CD1c-positive myeloid dendritic cell (primary cell): ENCODE measurements around the gene FILIP1.

Experiments used
- DNase-seq: peaks from one replicate; pipeline ENCODE4 v3.0.0-alpha.2; 2016; ENCODE audit errors: extremely low spot score

Gene FILIP1

DNA sequence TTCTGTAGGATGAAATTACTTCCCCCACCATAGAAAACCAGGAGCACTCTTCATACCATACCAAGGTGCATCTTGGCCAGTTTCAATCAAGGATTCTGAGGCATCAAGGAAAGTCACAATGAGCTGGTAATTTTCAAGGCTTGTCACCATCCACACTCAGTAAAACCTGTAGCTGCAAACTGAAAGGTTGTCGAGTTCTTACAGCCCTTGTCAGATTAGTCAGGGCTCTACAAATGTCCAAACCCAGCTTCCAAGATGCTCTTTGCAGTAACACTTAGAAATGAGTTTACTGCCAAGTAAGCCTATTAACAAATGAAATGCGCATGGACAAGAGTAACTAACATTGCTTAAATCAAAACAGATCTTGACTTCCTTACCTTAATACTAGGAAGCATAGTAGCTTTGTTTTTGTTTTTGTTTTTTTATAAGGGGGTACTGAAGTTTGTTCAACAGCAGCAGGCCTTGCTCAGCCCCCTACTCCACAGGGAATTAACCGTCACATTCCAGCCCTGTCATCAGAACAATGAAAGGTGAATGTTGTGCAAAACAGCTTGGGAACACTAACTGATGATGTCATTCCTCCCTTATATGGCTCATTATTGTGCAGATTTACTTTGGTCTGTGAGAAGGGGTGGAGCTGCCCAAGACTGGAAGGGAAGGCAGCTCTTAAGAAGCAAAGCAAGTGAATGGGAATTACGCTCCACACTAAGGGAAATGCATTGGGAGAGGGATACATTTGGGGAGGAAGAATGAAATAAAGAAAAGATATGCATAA is 159.1 kb downstream of the FILIP1 start:
- no peak for DNase-seq

- no peak for DNase-seq
Measured at GRCh38 chr6:75333676-75334200, 159.9 kb downstream of the FILIP1 start.

- DNase-seq, result no peak
Measured at GRCh38 chr6:75331151-75331550, 162.4 kb downstream of the FILIP1 start.

GRCh38 chr6:75329703-75330102 is 163.9 kb downstream of the FILIP1 start:
- DNase-seq, result no peak

DNA sequence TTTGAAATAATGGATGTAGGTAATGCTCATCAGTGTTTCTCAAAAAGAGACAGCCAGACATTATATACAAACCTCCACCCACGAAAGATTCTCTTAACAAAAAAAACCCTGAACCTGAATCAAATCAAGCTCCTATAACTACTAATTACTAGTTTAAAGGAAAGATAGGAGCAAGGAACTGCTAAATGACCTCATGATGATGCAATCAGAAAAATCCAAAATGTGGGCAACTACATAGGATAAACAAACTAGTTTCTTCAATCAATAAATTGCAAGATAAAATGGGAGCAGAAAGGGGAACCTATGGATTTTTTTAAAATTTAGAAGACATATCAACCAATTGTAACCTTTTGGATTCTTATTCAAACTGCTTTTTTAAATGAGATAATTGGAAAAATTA is 165.8 kb downstream of the FILIP1 start:
- DNase-seq, result no peak

DNA sequence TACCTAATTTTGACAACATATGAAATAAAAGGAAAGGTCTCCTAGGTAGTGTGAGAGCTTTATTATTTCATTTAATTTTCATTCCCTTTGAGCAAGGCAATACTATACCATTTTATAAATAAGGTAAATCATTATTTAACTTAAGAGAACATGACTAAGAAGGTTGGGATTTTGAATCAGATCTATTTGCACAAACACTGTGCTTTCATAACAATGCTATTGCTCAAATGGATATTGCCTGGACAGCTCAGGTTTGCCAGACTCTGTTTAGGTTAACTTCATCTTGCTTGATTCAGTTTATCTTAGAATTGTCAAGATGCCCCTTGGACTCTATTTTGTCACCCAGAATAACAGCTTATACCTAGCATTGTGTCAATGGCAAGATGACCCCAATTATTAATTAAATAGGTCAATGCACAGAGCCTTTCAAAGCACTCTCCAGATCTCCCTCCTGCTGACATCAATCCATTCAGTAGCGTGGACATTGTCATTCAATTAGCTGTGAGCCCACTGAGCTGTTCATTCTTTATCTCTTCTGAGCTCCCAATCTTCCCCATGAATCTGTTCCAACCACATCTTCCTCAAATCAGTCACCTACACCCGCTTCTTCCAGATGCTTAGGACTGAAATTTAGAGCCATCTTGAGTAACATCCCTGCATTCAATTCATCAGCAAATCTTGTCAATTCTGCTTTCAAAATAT is 166.9 kb downstream of the FILIP1 start:
- DNase-seq, result no peak

- DNase-seq, result no peak
Measured at GRCh38 chr6:75318900-75319299, 174.7 kb downstream of the FILIP1 start.

DNA sequence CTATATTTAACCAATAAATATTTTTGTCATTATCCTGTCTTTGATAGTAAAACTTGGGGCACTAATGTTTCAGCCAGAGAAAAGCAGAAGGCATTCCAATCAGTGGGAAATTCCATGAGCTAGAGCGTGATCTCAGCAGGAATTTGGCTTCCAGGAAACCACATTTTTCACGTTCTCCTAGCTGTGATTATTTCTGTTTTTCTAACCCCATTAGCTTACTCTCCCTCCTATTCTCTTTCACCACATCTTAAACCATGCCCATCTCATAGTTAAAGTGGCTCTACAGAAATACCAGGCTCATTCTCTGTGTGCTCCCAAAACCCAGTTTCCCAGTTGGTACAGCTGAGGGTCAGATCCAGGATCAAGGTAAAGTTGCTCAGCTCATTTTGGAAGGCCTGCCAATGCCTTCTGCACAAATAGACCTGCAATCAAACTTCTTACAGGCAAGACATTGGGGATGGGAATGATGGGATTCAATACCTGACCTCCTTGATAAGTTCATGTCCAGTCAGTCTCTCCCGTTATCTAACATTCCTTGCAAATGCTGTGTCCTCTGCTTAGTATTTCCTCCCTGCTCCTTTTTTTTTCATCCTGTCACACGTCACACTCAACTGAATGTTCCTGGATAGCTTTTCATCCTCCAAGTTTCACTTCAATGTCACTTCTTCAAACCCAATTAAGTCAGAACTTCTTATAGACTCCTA is 175.9 kb downstream of the FILIP1 start:
- no peak for DNase-seq

GRCh38 chr6:75315978-75316377 is 177.6 kb downstream of the FILIP1 start:
- DNase-seq, result no peak

DNA sequence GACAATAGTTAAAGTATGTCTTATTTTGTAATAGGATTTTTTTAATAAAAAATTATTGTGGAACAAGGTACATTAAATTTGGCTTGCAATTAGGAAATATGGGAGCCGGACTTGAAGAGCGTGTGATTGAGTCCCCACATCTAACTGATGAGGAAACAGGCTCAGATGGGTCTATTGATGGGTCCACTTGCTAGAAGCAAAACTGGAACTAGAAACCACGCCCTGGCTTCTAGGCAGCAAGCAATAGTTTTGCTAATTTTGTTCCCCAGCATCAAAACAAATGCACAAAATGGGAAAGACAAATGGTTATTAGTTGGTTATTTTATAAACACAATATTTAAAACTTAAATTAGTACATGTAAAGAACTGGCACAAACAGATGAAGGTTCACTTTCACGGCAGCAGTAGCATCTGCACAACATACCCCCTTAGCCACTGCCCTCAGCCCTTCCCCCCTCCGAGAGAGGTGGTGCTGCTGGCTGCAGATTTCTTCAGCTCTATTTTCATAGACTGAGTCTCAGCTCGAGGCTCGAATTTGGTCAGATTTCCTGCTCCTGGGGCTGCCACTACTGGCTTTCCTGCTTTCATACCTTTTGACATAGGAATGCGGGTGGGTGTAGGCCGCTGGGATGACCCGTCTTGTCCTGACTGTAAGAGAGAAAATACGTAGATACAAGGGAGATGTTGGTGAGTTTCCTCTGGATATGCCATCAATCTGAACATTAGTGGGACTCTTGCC is 185.2 kb downstream of the FILIP1 start:
- no peak for DNase-seq

GRCh38 chr6:75307364-75308004 is 186.1 kb downstream of the FILIP1 start:
- no peak for DNase-seq

GRCh38 chr6:75306064-75306463 is 187.5 kb downstream of the FILIP1 start:
- no peak for DNase-seq

GRCh38 chr6:75305573-75305972 is 188.0 kb downstream of the FILIP1 start:
- DNase-seq, result no peak

DNA sequence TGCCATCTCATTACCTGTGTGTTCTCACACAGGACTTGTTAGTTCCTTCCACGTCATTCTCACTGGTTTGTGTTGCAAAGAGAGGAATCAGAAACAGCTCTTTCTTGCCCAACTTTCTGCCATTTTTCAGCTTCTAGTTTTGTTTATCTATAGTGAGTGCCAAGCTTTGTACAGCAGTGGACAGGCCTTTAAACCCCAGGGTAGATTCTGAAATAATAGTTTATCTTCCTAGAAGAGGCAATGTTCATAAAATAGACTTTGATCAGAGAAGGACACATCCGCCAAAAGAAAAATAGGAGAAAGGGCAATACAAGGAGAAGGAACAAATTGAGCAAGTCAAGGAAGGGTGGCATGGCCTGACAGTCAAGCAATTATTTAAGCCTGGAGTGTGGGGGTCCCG is 191.3 kb downstream of the FILIP1 start:
- no peak for DNase-seq

GRCh38 chr6:75301537-75301936 is 192.1 kb downstream of the FILIP1 start:
- no peak for DNase-seq

DNA sequence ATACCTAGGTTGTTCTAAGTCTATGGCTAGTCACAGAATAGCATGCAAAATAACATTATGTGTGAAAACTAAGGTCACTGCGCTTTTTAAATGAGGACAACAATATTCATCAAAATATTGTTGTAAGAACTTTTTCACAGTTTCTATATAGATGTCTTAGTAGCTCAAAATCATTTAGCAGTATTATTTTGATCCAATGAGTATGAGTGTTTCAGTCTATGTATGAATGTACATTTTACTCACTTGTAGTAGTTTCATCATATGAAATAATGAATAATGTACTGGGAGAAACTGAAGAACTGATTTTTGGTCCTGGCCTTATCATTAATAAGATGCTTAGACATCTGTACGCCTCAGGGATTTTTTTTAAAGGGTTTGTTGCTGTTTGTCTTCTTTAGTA is 192.5 kb downstream of the FILIP1 start:
- no peak for DNase-seq

DNA sequence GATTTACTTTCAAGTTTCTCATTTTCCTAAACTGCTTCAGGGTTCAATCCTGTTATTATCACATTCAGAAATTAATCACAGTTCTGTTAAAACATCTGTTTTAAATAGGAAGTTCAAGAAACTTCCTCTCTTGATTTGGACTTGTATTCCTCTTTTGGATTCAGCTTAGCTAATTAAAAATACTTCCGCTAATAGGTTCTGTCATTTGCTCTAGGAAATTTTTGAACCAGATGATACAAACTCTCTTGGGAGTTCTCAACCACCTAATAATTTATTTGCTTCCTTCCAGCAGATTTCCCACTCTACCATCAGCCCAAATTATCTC is 193.1 kb downstream of the FILIP1 start:
- peak; percentile 66 for DNase-seq

- no peak for DNase-seq
Measured at GRCh38 chr6:75299801-75300530, 193.6 kb downstream of the FILIP1 start.

DNA sequence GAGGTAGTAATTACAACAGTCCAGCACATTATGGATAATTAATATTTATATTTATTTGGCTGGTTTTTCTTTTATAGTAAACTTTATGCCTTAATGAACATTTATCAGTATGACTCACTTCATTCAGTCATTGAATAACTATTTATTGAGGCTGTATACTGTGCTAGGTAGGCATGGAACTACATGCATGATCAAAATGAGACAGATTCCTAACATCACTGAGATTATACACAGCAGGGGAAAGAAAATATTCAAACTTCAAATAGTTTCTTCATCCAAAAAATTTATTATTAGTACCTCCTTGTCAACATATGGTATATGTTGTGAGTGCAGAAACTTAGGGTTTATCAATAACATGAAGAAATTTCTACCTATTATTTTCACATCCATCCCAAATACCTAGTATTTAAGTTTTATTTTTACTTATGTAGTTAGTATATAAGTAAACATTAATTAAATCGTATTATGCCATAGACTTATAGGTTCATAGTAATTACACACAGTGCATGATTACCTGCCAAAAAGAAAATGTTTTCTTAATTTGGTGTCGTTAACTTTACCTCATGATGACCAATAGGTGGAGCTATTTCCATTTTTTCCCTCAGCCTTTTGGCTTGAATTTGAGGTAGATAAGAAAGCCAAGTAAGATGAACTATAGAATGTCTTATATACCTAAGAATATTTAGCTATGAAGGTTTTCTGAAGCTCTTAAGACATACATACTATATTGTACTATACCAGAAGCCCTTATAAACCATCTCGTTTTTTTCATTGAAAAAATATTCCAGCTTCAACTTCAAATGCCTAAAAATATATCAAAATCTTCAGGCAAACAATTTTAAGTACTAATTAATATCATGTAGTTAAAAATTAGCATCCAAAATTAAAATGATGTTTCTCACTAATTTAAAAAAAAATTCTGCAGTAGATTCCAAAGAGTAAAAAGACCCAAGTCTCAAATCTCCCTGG is 196.5 kb downstream of the FILIP1 start:
- peak; percentile 81 for DNase-seq

GRCh38 chr6:75292555-75292954 is 201.0 kb downstream of the FILIP1 start:
- no peak for DNase-seq
